ENCODE results near the gene MBNL1. TPM values are rescaled to one million over a fixed set of nuclear protein-coding genes. Genes with fewer than 3 reads are reported as not detected.

Gene MBNL1
- total and polyA plus RNA-seq, 4 donors, result 17.1 to 110 (median 62.3) TPM

DNA sequence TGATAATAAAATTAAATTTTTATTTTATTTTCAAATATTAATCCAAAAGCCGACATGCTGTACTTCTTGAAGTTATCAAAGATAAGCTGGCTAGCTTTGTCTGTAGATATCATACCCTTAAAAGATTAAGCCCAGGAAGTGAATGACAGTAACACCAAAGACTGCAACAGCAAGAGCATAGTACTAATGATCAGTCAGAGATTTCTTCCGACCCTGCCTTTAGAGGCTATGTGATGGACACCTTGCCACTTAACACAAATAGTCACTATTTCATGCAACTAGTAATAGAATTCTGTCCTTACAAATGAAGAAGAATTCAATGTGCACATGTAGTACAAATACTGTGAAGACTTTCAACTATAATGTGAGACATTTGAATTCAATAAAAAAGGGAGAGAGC lies 9.3 kb upstream of the MBNL1 start:
- Histone ChIP-seq H3K4me3 (ENCODE audit: low read depth in 1 of 3, low read length in 3 of 3) (no peak overlapping the region), H3K9me3 (ENCODE audit: control insufficient read depth in 4 of 4, low read length in 3 of 4) (no peaks in the 10 kb centered on the region), H3K9ac (ENCODE audit: low read depth in 1 of 2, low read length in 2 of 2) (no peak overlapping the region), H3K36me3 (ENCODE audit: control insufficient read depth in 4 of 4, insufficient read depth in 3 of 4, low read depth in 1 of 4, low read length in 3 of 4) (no peaks in the 10 kb centered on the region), H3K27ac (ENCODE audit: low read depth in 1 of 2, low read length in 2 of 2) (no peak overlapping the region), H3K27me3 (ENCODE audit: control insufficient read depth in 4 of 4, insufficient read depth in 4 of 4, low read length in 3 of 4) (no peaks in the 10 kb centered on the region), H3K4me1 (ENCODE audit: control insufficient read depth in 4 of 4, insufficient read depth in 4 of 4, low read length in 3 of 4) (peaks cover 0 to 11% (median 5%) of the 10 kb centered on the region in 4 donors)
- 78% methylated on average over 2 of the region's 2 CpGs for WGBS
- TF ChIP-seq EGR1 (IDR thresholded peaks at IDR 0.05; ENCODE audit: low read depth in 2 of 2) (no peak), HNF4A (conservative IDR thresholded peaks at IDR 0.05) (no peak), RAD21 (IDR thresholded peaks at IDR 0.05) (no peak), FOXA1 (IDR thresholded peaks at IDR 0.05) (no peak), YY1 (IDR thresholded peaks at IDR 0.05) (no peak), NR2F2 (IDR thresholded peaks at IDR 0.05) (no peak), FOXA2 (IDR thresholded peaks at IDR 0.05) (no peak), TAF1 (conservative IDR thresholded peaks at IDR 0.05) (no peak), SP1 (IDR thresholded peaks at IDR 0.05) (no peak), MAX (IDR thresholded peaks at IDR 0.05) (no peak), GABPA (IDR thresholded peaks at IDR 0.05 in 1 of 2, conservative IDR thresholded peaks at IDR 0.05 in 1 of 2) (no peak)
- TF ChIP-seq, protein P1, sequence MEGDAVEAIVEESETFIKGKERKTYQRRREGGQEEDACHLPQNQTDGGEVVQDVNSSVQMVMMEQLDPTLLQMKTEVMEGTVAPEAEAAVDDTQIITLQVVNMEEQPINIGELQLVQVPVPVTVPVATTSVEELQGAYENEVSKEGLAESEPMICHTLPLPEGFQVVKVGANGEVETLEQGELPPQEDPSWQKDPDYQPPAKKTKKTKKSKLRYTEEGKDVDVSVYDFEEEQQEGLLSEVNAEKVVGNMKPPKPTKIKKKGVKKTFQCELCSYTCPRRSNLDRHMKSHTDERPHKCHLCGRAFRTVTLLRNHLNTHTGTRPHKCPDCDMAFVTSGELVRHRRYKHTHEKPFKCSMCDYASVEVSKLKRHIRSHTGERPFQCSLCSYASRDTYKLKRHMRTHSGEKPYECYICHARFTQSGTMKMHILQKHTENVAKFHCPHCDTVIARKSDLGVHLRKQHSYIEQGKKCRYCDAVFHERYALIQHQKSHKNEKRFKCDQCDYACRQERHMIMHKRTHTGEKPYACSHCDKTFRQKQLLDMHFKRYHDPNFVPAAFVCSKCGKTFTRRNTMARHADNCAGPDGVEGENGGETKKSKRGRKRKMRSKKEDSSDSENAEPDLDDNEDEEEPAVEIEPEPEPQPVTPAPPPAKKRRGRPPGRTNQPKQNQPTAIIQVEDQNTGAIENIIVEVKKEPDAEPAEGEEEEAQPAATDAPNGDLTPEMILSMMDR (IDR thresholded peaks at IDR 0.05; ENCODE audit: low read depth, low read length, missing input control), result no peak
- TF ChIP-seq, protein P2, sequence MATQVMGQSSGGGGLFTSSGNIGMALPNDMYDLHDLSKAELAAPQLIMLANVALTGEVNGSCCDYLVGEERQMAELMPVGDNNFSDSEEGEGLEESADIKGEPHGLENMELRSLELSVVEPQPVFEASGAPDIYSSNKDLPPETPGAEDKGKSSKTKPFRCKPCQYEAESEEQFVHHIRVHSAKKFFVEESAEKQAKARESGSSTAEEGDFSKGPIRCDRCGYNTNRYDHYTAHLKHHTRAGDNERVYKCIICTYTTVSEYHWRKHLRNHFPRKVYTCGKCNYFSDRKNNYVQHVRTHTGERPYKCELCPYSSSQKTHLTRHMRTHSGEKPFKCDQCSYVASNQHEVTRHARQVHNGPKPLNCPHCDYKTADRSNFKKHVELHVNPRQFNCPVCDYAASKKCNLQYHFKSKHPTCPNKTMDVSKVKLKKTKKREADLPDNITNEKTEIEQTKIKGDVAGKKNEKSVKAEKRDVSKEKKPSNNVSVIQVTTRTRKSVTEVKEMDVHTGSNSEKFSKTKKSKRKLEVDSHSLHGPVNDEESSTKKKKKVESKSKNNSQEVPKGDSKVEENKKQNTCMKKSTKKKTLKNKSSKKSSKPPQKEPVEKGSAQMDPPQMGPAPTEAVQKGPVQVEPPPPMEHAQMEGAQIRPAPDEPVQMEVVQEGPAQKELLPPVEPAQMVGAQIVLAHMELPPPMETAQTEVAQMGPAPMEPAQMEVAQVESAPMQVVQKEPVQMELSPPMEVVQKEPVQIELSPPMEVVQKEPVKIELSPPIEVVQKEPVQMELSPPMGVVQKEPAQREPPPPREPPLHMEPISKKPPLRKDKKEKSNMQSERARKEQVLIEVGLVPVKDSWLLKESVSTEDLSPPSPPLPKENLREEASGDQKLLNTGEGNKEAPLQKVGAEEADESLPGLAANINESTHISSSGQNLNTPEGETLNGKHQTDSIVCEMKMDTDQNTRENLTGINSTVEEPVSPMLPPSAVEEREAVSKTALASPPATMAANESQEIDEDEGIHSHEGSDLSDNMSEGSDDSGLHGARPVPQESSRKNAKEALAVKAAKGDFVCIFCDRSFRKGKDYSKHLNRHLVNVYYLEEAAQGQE (IDR thresholded peaks at IDR 0.05), result no peak
- TF ChIP-seq, protein P3, sequence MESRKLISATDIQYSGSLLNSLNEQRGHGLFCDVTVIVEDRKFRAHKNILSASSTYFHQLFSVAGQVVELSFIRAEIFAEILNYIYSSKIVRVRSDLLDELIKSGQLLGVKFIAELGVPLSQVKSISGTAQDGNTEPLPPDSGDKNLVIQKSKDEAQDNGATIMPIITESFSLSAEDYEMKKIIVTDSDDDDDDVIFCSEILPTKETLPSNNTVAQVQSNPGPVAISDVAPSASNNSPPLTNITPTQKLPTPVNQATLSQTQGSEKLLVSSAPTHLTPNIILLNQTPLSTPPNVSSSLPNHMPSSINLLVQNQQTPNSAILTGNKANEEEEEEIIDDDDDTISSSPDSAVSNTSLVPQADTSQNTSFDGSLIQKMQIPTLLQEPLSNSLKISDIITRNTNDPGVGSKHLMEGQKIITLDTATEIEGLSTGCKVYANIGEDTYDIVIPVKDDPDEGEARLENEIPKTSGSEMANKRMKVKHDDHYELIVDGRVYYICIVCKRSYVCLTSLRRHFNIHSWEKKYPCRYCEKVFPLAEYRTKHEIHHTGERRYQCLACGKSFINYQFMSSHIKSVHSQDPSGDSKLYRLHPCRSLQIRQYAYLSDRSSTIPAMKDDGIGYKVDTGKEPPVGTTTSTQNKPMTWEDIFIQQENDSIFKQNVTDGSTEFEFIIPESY (IDR thresholded peaks at IDR 0.05), result no peak
- DNase-seq (ENCODE audit: low spot score), result no peak

DNA sequence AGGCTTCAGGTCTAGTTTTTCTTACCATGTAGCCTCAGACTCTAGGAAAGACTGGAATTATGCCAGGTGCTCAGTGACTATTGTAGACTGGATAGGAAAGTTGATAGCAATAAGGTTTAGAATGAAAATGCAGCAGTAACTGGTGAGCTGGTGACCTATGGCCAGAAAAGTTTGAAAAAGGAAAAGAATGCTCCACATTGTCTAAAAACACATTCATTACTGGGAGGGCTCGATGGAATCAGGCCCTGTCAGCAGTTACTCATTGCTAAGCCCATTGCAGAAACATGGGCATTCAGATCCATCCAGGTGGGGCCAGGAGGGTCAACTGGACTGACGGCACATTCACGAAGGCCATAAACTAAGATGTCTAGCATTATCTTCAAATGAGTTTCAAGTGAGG lies 8.7 kb upstream of the MBNL1 start:
- Histone ChIP-seq H3K27ac (ENCODE audit: low read depth in 1 of 2, low read length in 2 of 2) (no peak overlapping the region), H3K9ac (ENCODE audit: low read depth in 1 of 2, low read length in 2 of 2) (no peak overlapping the region), H3K4me3 (ENCODE audit: low read depth in 1 of 3, low read length in 3 of 3) (no peak overlapping the region), H3K9me3 (ENCODE audit: control insufficient read depth in 4 of 4, low read length in 3 of 4) (no peaks in the 10 kb centered on the region), H3K36me3 (ENCODE audit: control insufficient read depth in 4 of 4, insufficient read depth in 3 of 4, low read depth in 1 of 4, low read length in 3 of 4) (no peaks in the 10 kb centered on the region), H3K27me3 (ENCODE audit: control insufficient read depth in 4 of 4, insufficient read depth in 4 of 4, low read length in 3 of 4) (no peaks in the 10 kb centered on the region), H3K4me1 (ENCODE audit: control insufficient read depth in 4 of 4, insufficient read depth in 4 of 4, low read length in 3 of 4) (peaks cover 0 to 11% (median 5%) of the 10 kb centered on the region in 4 donors)
- DNase-seq (ENCODE audit: low spot score), result no peak
- 95% methylated on average over 3 of the region's 3 CpGs for WGBS
- TF ChIP-seq SP1 (IDR thresholded peaks at IDR 0.05), result no peak
- TF ChIP-seq JUND (IDR thresholded peaks at IDR 0.05), result no peak
- TF ChIP-seq, protein P1 (IDR thresholded peaks at IDR 0.05; ENCODE audit: low read depth, low read length, missing input control), result no peak
- TF ChIP-seq FOXA2 (IDR thresholded peaks at IDR 0.05), result no peak
- TF ChIP-seq TAF1 (conservative IDR thresholded peaks at IDR 0.05), result no peak
- no peak for TF ChIP-seq HNF4G (IDR thresholded peaks at IDR 0.05)
- TF ChIP-seq ATF3 (IDR thresholded peaks at IDR 0.05), result no peak
- TF ChIP-seq NR2F2 (IDR thresholded peaks at IDR 0.05), result no peak
- TF ChIP-seq, protein P2 (IDR thresholded peaks at IDR 0.05), result no peak
- TF ChIP-seq RAD21 (IDR thresholded peaks at IDR 0.05), result no peak

Measured in liver (tissue), 9 donors.